Muscle layer of duodenum (tissue), 2 donors: ENCODE measurements around the gene TFAP2A.

Experiments used
- H3K27ac ChIP-seq: one replicate; pipeline ENCODE4 v1.7.0; 2013; ENCODE audit warnings: mild to moderate bottlenecking, low read length
- H3K27me3 ChIP-seq: one replicate; pipeline ENCODE4 v1.7.0; 2013; ENCODE audit warnings: low read depth, mild to moderate bottlenecking, control low read depth, low read length
- H3K36me3 ChIP-seq, 2 donors: one replicate each; pipeline ENCODE4 v1.7.0; 2013; ENCODE audit warnings: low read length in 2 of 2, control low read depth in 1 of 2, mild to moderate bottlenecking in 1 of 2; ENCODE audit not compliant: insufficient read depth in 2 of 2, control insufficient read depth in 1 of 2
- H3K4me1 ChIP-seq, 2 donors: one replicate each; pipeline ENCODE4 v1.7.0; 2013; ENCODE audit warnings: low read length in 2 of 2, mild to moderate bottlenecking in 2 of 2, control low read depth in 1 of 2, moderate library complexity in 1 of 2; ENCODE audit not compliant: insufficient read depth in 2 of 2, control insufficient read depth in 1 of 2
- H3K4me3 ChIP-seq, 2 donors: one replicate each; pipeline ENCODE4 v1.7.0; 2013; ENCODE audit warnings: low read length in 2 of 2, low read depth in 1 of 2, mild to moderate bottlenecking in 1 of 2
- H3K9me3 ChIP-seq, 2 donors: one replicate each; pipeline ENCODE4 v1.7.0; 2013; ENCODE audit warnings: low read length in 2 of 2, control low read depth in 1 of 2, mild to moderate bottlenecking in 1 of 2; ENCODE audit not compliant: control insufficient read depth in 1 of 2
- donor health status: healthy.

The TFAP2A gene

GRCh38 chr6:10417681-10418104 lies 2.8 kb upstream of the TFAP2A start:
- Histone ChIP-seq H3K4me1 (peaks cover 8 to 43% of the 10 kb centered on the region in 2 donors), H3K9me3 (no peaks in the 10 kb centered on the region), H3K36me3 (no peaks in the 10 kb centered on the region), H3K4me3 (no peak overlapping the region), H3K27ac (no peak overlapping the region), H3K27me3 (peaks cover 96% of the 10 kb centered on the region)

GRCh38 chr6:10416863-10417641 lies 2.2 kb upstream of the TFAP2A start:
- H3K4me3 ChIP-seq = peak overlapping the region in 1 of 2 donors; percentile 51
- no peaks in the 10 kb centered on the region for H3K36me3 ChIP-seq
- no peaks in the 10 kb centered on the region for H3K9me3 ChIP-seq
- H3K27me3 ChIP-seq = peaks cover 90% of the 10 kb centered on the region
- peaks cover 8 to 44% of the 10 kb centered on the region in 2 donors for H3K4me1 ChIP-seq
- H3K27ac ChIP-seq = no peak overlapping the region

- no peak overlapping the region for H3K27ac ChIP-seq
- H3K36me3 ChIP-seq = no peaks in the 10 kb centered on the region
- peaks cover 8 to 50% of the 10 kb centered on the region in 2 donors for H3K4me1 ChIP-seq
- H3K4me3 ChIP-seq = peak overlapping the region in 1 of 2 donors; percentile 51
- peaks cover 89% of the 10 kb centered on the region for H3K27me3 ChIP-seq
- no peaks in the 10 kb centered on the region for H3K9me3 ChIP-seq
These were observed 1.6 kb upstream of the TFAP2A start for GRCh38 chr6:10416516-10416862.

- H3K27ac ChIP-seq = no peak overlapping the region
- H3K9me3 ChIP-seq = no peaks in the 10 kb centered on the region
- peaks cover 89% of the 10 kb centered on the region for H3K27me3 ChIP-seq
- peaks cover 8 to 56% of the 10 kb centered on the region in 2 donors for H3K4me1 ChIP-seq
- peak overlapping the region in 1 of 2 donors; percentile 94 for H3K4me3 ChIP-seq
- H3K36me3 ChIP-seq = no peaks in the 10 kb centered on the region
These were observed 975 bp upstream of the TFAP2A start for GRCh38 chr6:10415617-10416480.

GRCh38 chr6:10413850-10414738 lies 780 bp downstream of the TFAP2A start:
- Histone ChIP-seq H3K4me1 (peaks cover 8 to 49% of the 10 kb centered on the region in 2 donors), H3K9me3 (no peaks in the 10 kb centered on the region), H3K4me3 (peak overlapping the region; percentile 40 to 94), H3K27me3 (peaks cover 92% of the 10 kb centered on the region), H3K27ac (no peak overlapping the region), H3K36me3 (no peaks in the 10 kb centered on the region)

GRCh38 chr6:10413262-10413849 lies 1.5 kb downstream of the TFAP2A start:
- H3K4me3 ChIP-seq = peak overlapping the region; percentile 59 to 94
- H3K36me3 ChIP-seq = no peaks in the 10 kb centered on the region
- H3K27me3 ChIP-seq = peaks cover 86% of the 10 kb centered on the region
- peaks cover 8 to 48% of the 10 kb centered on the region in 2 donors for H3K4me1 ChIP-seq
- H3K27ac ChIP-seq = no peak overlapping the region
- H3K9me3 ChIP-seq = no peaks in the 10 kb centered on the region

- H3K36me3 ChIP-seq = no peaks in the 10 kb centered on the region
- H3K4me1 ChIP-seq = peaks cover 8 to 48% of the 10 kb centered on the region in 2 donors
- H3K9me3 ChIP-seq = no peaks in the 10 kb centered on the region
- H3K4me3 ChIP-seq = peak overlapping the region; percentile 82 to 94
- H3K27me3 ChIP-seq = peaks cover 83% of the 10 kb centered on the region
- no peak overlapping the region for H3K27ac ChIP-seq
These were observed 2.2 kb downstream of the TFAP2A start for GRCh38 chr6:10412461-10413261.

- H3K4me3 ChIP-seq = peak overlapping the region; percentile 82 to 94
- no peaks in the 10 kb centered on the region for H3K36me3 ChIP-seq
- H3K27ac ChIP-seq = no peak overlapping the region
- peaks cover 8 to 45% of the 10 kb centered on the region in 2 donors for H3K4me1 ChIP-seq
- peaks cover 83% of the 10 kb centered on the region for H3K27me3 ChIP-seq
- no peaks in the 10 kb centered on the region for H3K9me3 ChIP-seq
These were observed 2.9 kb downstream of the TFAP2A start for GRCh38 chr6:10411971-10412460.

- Histone ChIP-seq H3K36me3 (no peaks in the 10 kb centered on the region), H3K9me3 (no peaks in the 10 kb centered on the region), H3K27me3 (peaks cover 79% of the 10 kb centered on the region), H3K27ac (no peak overlapping the region), H3K4me1 (peaks cover 8 to 42% of the 10 kb centered on the region in 2 donors), H3K4me3 (peak overlapping the region; percentile 82 to 94)
These were observed 3.5 kb downstream of the TFAP2A start for GRCh38 chr6:10411131-10411970.
